ENCODE data around the gene EIF2D.

Gene EIF2D

DNA sequence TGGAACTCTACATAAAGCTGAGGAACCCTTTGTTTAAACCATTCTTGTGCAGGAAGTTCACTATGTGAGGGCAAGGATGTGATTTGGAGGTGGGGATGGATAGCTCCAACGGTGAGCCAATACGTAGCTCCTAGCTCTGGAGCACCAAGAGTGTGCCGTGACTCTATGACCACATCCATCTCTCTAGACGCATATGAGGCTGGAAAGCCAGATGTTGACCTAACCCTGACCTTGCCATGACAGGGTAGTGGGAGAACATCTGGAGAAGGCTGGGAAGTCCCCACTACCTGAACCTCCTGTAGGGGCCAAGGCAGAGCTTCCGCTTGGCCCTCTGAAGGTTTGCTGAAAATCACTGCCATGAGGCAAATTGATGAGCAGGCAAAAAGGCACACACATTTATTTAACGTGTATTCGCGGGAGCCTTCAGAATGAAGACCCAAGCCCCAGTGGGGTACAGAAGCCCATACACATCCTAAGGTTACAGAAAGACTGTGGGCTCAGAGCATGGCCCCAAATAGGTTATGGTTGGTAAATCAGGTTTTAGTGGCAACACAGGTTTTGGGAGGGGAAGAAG, 43.4 kb downstream of the EIF2D start:
- no peak for DNase-seq

DNA sequence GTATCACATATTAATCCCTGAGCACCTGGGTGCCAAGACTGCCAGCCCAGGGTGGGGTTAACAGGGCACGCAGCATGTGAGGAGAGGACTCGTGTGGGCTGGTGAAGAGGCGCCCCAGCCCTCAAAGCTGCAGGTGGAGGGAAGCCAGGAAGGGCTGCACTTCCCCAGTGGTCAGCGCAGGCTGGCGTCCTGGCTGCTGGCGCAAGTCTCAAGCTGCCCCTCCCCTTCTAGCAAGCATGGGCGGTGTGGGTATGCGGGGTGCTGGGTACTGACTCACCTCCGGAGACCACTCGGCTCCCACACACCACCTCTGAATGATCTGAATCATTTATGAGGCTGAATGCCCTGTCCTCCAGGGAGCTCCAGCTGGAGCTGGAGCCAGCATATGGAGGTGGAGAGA, 44.0 kb downstream of the EIF2D start:
- DNase-seq = peak in 1 of 2 experiments; percentile 43

DNA sequence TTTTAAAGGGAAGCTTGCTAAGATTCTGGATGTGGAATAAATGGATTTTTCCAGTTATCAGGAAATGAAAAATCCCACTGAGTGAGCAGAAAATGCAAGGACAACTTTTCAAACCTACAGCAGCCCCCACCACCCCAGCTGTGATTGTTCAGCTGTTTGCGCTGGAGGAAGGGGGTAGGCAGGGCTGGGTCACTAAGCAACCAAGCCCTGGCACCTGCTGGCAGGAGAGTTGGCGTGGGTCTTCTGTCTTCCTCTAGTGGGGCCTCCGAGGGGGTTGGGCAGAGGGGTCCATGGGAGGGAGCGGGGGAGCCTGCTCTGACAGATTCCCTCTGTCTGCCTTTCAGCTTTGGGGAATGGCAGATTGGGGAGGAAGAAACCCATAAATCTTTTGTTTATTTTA, 45.3 kb downstream of the EIF2D start:
- DNase-seq = no peak

DNA sequence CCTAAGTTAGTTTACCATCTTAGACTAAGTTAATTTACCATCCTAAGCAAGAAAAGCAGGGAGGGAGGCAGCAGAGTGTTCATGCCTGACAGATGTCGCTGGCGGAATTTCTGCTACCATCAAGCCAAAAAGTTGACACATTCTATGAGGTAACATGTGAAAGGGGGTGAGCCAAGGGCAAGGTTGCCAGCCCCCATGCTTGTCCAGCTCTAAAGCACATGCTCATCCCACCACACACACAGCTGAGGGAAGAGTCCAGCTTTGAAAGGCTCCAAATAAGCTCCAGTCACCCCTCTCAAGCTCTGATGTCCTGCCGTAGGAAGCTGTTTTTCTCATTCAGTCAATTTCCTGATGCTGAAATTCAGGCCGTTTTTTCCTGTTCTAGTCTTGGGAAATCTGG, 46.3 kb downstream of the EIF2D start:
- DNase-seq = no peak

DNA sequence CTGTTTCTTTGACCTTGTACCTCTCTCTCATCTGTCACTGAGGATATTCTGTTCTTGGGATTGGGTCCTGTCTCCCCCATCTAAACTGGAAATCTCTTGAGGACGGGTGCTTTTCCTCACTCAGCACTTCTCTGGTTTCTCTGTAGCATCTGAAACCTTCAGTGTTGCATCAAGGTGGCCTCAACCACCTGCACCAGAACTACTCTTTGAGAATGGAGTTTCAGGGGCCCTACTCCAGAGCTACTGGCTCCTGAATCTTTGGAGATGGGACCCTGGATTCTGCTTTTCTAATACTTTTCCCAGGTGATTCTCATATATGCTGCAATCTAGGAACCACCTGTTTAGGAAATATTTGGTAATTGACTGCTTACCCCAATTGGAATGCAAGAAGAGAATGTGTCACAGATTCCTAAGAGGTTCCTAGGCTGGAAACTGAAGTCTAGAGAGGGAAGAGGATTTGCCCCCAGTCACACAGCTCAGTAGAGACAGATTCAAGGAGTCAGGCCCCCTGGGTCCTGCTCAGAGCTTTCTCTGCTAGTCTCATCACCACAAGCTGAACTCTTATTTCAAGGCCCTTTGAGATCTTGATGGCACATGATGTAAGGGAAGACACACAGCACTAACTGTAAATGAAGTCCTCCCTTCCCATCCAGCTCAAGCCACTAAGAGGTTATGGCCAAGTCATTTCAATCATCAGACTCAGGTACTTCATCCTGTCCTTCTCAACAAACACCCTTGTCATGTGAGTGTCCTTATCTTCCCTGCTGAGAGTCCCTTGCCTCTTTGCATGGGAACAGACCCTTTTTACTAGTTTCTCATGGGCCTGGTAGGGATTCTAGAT, 48.7 kb downstream of the EIF2D start:
- no peak for DNase-seq

DNA sequence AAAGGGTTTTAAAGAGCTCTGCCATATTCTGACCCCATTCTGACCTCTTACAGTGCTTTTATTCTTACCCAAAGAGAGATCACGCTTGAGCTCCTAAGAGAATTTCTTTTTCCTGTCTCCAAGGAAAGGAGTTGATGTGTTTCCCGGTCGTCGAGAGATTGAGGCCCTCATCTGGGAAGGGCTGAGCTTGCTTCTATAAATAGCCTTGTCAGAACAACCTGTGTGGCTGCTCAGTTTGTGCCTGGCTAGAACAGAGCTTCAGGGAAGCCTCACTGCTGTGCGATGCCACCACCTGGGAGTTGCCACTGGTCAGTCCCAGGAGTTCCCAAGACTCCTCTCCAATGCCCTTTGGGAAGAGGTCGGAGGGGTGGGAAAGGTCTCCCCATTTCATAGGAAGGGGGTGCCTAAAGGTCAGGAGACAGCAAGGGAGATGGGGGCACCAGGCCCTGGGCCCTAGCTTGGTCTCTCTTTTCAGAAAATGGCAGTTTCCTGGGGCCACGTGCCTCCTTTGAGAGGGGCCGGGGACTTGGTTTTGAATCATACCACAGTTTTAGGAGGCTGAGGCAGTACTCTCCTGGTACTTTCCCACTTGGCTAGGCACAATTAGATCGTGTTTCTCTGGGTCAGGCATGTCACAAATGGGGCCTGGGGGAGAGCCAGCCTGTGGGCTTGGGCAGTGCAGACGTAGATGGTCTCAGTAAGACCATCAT, 52.1 kb downstream of the EIF2D start:
- DNase-seq = peak; percentile 58 to 65

DNA sequence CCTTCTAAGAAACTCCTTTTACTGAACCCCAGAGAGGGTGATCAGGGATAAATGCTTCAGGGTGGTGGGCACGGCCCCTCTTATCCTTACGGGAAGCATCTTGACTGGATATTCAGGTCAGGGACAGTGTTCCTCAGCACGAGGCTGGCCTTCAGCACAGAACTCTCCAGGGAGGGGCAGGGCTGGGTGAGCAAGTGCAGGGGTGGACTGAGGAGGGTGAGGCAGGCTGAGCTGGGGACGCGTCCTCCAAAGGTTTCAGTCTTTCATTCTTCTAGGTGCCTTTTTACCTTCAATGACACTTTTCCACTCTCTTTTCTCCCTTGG, 52.6 kb downstream of the EIF2D start:
- peak in 1 of 2 experiments; percentile 58 for DNase-seq

DNA sequence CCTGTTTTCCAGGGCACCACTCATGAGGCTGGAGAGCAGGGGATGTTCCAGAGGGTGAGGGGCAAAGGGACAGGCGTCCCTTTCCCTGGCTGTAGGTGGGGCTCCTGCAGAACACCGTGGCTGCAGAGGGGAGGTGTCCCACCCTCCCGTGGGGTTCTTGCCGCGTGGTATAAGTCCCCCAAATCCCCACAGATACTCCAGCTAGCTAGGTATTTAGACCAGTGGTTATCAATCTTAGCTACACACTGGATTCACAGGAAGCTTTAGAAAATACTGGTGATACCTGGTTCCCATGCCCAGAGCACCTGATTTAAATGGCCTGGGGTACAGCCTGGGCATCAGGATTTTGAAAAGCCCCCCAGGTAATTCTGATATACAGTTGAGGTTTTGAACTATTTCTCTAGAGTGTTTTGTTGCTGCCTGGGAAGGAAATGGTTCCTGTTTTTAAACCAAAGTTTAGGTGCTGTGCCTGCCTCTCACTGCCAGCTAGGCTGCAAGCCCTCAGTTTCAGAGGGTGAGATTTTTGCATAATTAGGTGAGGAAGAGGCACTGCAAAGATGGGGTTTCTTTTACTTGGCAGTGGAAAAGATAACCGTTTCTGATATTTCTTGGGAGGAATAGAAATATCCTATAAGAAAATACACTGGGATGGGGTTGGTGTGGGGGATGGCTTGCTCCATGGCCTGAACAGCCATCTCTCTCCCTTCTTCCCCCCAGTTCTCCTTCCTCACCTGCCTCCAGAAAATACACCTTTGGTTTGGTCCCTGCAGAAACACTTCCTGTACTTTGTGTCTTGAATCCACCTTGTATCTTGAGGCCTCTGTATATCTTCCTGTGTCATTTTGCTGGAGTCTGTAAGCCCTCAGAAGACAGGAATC, 53.2 kb downstream of the EIF2D start:
- DNase-seq = peak in 1 of 2 experiments; percentile 27

DNA sequence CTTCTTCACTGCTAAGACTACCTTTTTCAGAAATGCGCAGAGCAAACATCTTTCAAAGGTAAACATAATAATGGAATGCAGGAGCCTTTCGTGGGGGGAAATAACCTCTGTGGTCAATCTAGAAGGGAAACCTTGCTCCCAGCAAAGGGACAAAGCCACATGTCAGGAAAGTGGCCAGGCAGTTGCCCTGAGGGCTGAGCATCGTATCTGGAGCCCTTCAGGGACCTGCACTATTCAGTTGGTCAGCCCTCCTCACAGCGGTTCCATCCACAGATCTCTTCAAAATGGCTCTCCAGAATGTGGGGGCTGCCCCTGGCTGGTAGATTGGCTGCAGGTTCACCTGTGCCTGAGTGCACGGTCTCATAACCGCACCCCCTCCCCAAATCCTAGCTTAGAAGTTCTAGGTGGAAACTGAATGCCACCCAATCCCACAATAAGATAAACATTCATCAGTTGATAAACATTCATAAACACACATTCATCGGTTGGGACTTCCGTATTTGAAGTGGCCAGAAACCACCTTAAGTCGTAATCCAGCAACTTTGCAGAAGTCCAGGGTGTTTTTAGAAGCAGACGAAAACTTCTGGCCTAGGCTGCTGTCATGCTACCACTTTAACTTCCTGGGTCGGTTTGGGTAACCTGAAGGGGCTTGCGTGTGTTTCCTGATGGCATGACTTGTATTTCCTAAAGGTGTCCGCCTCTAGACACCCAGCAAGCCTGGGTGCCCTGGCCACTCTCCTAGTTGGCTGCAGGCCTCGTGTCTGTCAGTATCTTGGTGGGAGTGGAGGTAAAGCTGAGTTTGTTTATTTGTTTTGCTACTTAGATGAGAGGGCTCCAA, 54.4 kb downstream of the EIF2D start:
- peak in 1 of 2 experiments; percentile 50 for DNase-seq

DNA sequence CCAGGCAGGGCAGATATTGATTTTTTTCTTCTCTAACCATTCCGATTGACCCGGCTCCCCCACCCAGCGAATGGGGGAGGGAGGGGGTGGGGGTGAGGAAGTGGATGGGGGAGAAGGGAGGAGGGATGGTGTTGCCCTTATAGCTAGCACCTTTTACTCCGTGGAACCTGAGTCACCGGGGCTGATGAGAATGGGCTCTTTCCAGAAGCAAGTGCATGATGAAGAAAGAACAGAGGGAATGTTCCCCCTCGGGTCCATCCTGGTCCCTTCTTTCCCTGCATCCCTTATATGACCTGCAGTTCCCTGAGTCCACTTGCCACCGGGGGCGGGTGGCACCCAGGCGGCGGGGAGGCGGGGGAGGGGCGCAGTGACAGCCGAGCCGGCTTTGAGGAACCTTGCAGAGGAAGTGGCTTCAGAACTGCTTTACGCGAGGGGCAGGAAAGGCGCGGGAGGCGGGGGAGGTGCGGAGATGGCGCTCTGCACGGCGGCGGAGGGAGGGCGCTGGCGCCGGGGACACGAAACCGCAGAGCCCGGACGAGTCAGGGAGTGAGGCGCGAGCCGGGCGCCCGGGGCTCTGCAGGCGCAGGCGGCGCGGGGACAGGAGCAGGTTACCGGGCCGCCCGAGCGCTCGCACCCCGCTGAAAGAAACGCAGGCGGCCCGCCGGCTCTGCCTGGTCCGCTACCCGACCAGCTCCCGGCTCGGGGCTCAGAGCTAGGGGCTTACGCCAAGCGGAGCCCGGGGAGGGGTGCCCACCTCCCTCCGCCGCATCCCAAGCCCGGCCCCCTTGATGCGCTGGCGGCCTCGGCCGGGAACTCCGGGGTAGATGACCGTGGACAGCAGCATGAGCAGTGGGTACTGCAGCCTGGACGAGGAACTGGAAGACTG, 55.3 kb downstream of the EIF2D start:
- peak; percentile 91 to 93 for DNase-seq

DNA sequence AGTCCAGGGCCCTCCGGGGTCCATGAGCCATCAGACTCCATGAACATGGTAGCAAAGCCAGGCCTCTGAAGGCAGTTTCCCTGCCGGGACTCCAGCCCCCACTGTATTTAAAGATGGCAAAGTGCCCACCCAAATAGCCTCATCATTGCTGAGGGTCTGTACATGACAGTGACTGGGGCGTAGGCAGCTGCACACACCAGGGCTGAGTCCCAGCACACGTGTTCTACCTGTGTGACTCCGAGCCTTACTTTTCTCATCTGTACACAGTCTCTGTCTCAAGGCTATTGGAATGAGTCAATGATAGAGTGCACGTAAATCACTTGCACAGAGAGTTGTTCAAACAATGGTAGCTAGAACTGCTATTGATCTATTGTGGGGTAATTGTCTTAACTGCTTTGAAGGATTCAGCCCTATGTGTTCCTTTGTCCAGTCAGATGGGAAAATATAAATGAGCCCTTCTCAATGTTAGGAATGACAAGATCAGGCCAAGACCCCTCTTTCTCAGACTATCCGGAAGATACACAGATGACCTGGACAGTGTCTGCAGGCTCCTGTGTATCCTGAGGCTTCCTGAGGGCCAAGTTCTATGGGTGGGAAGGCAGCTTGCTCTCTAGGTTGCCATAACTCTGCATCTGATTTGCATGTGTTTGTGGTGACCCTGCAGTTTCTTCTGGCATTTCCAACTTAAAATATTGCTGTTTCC, 56.1 kb downstream of the EIF2D start:
- peak in 1 of 2 experiments; percentile 61 for DNase-seq

DNA sequence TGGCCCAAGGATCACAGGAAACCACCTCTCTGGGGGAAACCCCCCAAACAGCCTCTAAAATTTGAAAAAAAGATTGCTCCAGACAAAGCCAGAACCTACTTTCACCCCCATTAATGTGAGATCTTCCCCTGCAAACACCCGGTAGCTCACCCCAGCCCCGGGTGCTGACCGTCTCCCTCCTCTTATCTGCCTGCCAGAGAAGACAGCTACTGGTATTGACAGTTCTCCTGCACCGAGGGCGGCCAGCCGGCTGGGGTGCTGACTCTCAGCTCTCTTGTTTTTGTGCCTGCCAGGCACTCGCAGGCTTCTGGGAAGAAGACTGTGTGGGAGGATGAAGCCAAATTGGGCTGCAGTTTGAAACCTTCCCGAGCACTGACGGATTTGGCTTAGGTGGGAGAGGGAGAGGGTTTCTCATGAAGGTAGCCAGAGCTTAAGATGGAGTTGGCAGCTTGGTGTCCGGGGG, 56.8 kb downstream of the EIF2D start:
- peak; percentile 63 to 73 for DNase-seq

DNA sequence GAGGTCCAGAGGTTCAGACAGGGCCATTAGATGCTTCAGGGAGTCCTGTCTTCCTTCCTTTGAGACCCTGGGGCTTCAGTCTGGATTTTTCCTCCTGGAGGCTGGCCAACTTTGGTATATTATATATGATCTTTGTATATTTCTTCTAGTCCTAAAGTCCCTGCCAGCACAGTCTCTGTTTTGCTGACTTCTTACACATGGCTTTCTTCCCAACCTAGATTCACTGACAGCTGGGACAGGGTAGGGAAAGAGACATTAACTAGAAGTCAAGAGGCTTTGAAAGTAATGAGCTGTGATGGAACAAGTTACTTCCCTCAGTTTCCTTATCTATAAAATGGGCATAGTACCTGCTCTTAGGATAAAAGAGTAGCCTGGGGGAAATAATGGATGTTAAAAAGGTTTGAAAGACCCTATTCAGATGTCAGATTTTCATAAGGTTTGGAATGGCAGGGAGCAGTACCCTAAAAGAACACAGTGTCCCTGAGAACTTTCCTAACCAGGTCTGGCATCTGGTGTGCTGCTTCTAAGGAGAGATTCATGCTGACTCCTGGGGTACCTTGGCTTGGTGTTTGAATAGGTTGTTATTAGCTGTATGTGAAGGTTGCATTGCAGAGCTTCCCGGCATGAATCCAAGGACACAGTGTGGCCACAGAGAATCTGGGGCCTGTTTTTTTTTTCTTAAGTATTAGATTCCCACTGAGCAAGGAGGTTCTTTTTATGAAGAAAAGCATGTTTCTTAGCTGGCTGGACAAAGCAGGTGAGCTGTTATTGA, 57.4 kb downstream of the EIF2D start:
- no peak for DNase-seq

DNA sequence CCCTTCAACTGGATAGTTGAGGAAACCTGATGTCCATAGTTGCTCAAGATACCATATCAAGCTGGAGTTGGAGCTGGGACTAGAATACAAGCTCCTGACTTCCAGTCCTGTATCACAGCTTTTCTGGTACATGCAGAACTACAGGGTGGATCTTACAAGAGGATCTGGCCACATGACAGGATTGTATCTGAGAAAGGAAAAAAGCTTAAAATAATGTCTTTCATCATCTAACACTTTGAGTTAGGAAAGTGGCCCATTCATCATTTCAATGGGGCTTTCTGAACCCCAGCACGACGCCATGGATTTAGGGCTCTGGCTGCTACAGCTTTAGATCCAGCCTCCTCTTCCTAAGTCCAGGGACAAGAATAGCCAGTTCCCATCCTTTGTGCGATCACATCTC, 58.1 kb downstream of the EIF2D start:
- DNase-seq = no peak

DNA sequence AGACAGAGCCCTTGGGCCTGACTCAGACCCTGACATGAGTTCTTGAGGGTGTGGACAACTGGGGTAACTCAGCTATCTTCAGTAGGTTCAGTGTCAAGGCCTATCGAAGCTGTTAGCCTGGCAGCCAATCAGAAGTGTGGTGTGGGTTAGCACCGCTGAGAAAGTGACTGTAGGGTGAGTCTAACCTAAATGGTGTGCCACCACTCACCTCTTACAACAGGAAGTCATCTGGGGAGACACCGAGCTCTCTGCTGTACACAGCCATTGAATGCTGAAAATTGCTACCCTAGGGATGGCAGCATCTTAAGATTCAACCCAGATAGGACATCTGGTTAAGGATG, 60.3 kb downstream of the EIF2D start:
- DNase-seq = peak; percentile 58 to 77

DNA sequence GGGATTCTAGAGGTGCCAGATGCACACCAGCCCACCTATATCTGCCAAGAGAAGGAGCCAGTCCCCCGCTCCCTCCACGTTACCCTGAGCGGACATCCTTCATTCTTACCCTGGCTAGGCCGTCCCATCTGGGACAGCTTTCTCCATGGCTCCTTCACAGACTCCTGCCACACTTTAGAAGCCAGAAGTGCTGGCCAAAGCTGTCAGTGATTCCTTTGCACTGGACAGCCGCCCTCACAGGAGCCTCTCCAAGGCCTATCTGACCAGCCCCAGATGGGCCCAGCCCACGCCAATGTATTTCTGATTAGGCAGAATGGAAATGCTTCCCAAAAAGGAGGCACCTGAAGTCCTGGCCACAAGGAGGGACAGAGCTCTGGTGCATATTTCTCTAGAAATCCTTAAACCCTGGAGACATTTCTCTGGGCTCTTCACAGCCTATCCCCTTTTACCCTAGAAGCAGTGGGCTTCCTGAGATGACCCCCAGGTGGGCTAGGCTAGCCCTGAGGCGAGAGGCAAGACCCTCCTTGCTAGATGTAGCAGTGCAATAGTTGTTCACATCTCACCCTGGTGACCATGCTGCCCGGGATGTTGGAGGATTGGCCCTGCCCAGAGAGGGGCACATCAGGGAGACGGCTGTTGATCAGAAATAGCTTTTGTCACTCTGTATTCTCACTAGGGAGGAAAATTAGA, 60.8 kb downstream of the EIF2D start:
- no peak for DNase-seq

DNA sequence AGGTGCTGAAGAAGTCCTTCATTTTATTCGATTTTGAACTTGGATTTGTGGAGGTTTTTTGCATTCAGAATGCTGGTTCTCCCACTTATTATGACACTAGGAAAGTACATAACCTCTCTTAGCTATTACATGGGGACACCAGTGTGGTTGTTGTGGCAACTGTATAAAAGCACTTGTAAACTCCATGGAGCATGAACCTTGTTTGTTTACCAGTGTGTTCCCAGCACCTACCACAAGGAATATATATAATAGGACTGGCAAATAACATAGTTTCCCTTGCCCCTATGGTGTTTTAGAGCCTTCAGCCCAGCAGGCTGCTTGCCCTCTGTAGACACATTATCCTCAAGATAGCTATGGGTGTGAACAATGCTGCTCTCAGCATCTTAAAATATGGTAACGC, 61.8 kb downstream of the EIF2D start:
- DNase-seq = no peak

DNA sequence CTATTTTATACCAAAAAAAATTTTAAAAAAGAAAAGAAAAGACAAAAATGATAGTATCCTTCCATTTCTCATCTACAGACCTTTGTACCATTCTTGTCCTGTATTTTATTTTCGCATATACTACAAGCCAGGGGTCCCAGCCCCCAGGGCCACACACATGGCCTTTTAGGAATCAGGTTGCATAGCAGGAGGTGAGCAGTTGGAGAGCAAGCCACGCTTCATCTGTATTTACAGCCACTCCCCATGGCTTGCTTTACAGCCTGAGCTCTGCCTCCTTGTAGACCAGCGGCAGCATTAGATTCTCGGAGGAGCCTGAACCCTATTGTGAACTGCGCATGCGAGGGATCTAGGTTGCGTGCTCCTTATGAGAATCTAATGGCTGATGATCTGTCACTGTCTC, 65.2 kb downstream of the EIF2D start:
- no peak for DNase-seq

DNA sequence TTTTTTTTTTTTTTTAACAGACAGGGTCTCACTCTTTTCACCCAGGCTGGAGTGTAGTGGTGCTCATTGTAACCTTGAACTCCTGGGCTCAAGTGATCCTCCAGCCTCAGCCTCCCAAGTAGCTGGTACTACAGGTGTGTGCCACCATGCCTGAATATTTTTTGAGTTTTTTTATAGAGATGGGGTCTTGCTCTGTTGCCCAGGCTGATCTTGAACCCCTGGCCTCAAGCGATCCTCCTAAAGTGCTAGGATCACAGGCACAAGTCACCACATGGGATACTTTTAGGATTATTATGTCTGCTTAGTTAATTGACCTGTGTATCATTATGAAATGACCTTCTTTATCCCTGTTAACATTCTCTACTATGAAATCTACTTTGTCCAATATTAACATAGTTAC, 66.9 kb downstream of the EIF2D start:
- no peak for DNase-seq

Data from activated CD4-positive, alpha-beta T cell treated with anti-CD3 and anti-CD28 coated beads, Interleukin-2, amount 50 U/mL, for 48 hours (primary cell).